ENCODE measurements around the gene MAFG. TPM values are rescaled to one million over a fixed set of nuclear protein-coding genes. Genes with fewer than 3 reads are reported as not detected.
A peak's percentile ranks its signal among the peaks of the same experiment; 100 is the strongest.

MAFG gene
- total and polyA plus RNA-seq, 9 of the 15 experiments (the other 6 are each of a cell fraction or from before 2014, with no cell fraction given), result 1.1 to 58.1 (median 24.9) TPM

- no peak for TF ChIP-seq ATF4 (CRISPR knock-in tag; IDR thresholded peaks at IDR 0.05)
- TF ChIP-seq XRCC5 (IDR thresholded peaks at IDR 0.05; ENCODE audit: low read depth, low read length), result no peak
- no peak for TF ChIP-seq NCOA6 (IDR thresholded peaks at IDR 0.05)
- no peak for TF ChIP-seq E2F3 (CRISPR knock-in tag; IDR thresholded peaks at IDR 0.05)
- TF ChIP-seq BCL6 (CRISPR knock-in tag; IDR thresholded peaks at IDR 0.05), result no peak
- no peak for TF ChIP-seq YY1 (IDR thresholded peaks at IDR 0.05; ENCODE audit: borderline replicate concordance in 1 of 3, control insufficient read depth in 1 of 3, extremely low read depth in 1 of 3, insufficient read depth in 3 of 3, insufficient read length in 1 of 3, insufficient replicate concordance in 2 of 3, low read depth in 1 of 3, low read length in 2 of 3)
- no peak for TF ChIP-seq THRB (CRISPR knock-in tag; conservative IDR thresholded peaks at IDR 0.05)
- TF ChIP-seq CTCFL (IDR thresholded peaks at IDR 0.05; ENCODE audit: borderline replicate concordance, insufficient read depth, low read depth, low read length, poor library complexity, severe bottlenecking), result no peak
- no peak for TF ChIP-seq ZNF274 (IDR thresholded peaks at IDR 0.05; ENCODE audit: borderline replicate concordance, low read depth, low read length)
- TF ChIP-seq PPARD (CRISPR knock-in tag; IDR thresholded peaks at IDR 0.05), result no peak
- no peak for TF ChIP-seq ZNF407 (IDR thresholded peaks at IDR 0.05; ENCODE audit: low read depth)
- TF ChIP-seq HMBOX1 (IDR thresholded peaks at IDR 0.05), result peak; percentile 63; the same call in 1 of the 2 replicates
Measured at GRCh38 chr17:81916234-81917001, 11.1 kb downstream of the MAFG start (continued).
